Osteoblast (primary cell): ENCODE results near the gene CLTCL1. TPM values are rescaled to one million over a fixed set of nuclear protein-coding genes. Genes with fewer than 3 reads are reported as not detected.
"Not testable (repeated sequence)": the region's sequence is repeated elsewhere in the genome, so short reads cannot be mapped to it uniquely, and the experiment has no call there.

ENCODE experiments used
- DNase-seq: peaks from one replicate; pipeline ENCODE4 v3.0.0; 2011; ENCODE audit warnings: low spot score, mixed read lengths; ENCODE audit not compliant: insufficient read length; ENCODE audit errors: missing footprints
- H2AFZ ChIP-seq: 2 replicates; pipeline ENCODE4 v1.6.0; 2011; ENCODE audit warnings: mild to moderate bottlenecking, low read length
- H3K27ac ChIP-seq: 2 replicates; pipeline ENCODE4 v1.5.1; 2011; ENCODE audit warnings: mild to moderate bottlenecking, low read depth, low read length, moderate library complexity
- H3K27me3 ChIP-seq: 2 replicates; pipeline ENCODE4 v1.6.0; 2012; ENCODE audit warnings: mild to moderate bottlenecking, control low read depth, inconsistent platforms, low read length, moderate library complexity; ENCODE audit not compliant: insufficient read depth
- H3K36me3 ChIP-seq: 2 replicates; pipeline ENCODE4 v1.5.1; 2011; ENCODE audit warnings: mild to moderate bottlenecking, low read length, control low read depth, moderate library complexity; ENCODE audit not compliant: insufficient read depth
- H3K4me1 ChIP-seq: 2 replicates; pipeline ENCODE4 v1.5.1; 2011; ENCODE audit warnings: mild to moderate bottlenecking, low read length, control low read depth, moderate library complexity; ENCODE audit not compliant: insufficient read depth
- H3K4me2 ChIP-seq: 2 replicates; pipeline ENCODE4 v1.6.0; 2011; ENCODE audit warnings: mild to moderate bottlenecking, low read length; ENCODE audit not compliant: insufficient read depth
- H3K4me3 ChIP-seq: fragments of 200-600 bp; sonication (generic); 3 replicates; pipeline ENCODE4 v1.5.1; 2012; ENCODE audit warnings: mild to moderate bottlenecking, low read length, inconsistent platforms; ENCODE audit not compliant: insufficient read depth
- H3K79me2 ChIP-seq: 2 replicates; pipeline ENCODE4 v1.6.0; 2012; ENCODE audit warnings: mild to moderate bottlenecking, low read length, control low read depth, inconsistent platforms; ENCODE audit not compliant: insufficient read depth
- H3K9me3 ChIP-seq: 2 replicates; pipeline ENCODE4 v1.5.1; 2011; ENCODE audit warnings: low read depth, low read length, control low read depth
- H4K20me1 ChIP-seq: 2 replicates; pipeline ENCODE4 v1.6.0; 2012; ENCODE audit warnings: mild to moderate bottlenecking, low read length, control low read depth; ENCODE audit not compliant: insufficient read depth
- total RNA-seq: library from RNA; depleted of rRNA; stranded (reverse); fragments of >200 nt; gene quantifications from 2 replicates; pipeline ENCODE4 v1.2.3, GENCODE V29; 2012
- TF ChIP-seq, protein P1 (sequence below): IDR thresholded peaks from 2 replicates; pipeline ENCODE4 v1.5.1; 2011; ENCODE audit warnings: mild to moderate bottlenecking, low read depth, low read length, moderate library complexity; ENCODE audit errors: extremely low read depth

Gene CLTCL1
- total RNA-seq, 1 donor = 29.7 TPM

DNA sequence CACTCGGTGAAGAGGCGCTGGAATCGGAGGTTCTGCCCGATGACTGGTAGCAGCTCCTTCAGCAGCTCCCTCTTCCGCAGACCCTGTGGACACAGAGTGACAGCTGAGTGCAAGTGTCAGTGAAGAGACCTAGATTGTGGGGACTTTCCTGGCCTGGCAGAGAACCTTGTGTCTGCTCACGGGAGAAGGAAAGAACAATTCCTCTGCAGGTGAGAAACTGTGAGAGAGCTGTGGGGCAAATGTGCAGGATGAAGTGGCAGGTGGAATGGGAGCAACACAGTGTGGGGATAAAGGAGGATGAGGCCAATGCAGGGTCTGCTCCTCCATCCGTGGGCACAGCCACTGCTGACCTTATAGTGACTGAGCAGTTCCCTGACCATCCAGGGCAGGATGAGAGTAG lies 40.0 kb upstream of the CLTCL1 start:
- DNase-seq = no peak
- Histone ChIP-seq H2AFZ (no peak overlapping the region), H3K4me2 (no peak overlapping the region), H3K4me1 (no peaks in the 10 kb centered on the region), H4K20me1 (no peaks in the 10 kb centered on the region), H3K36me3 (peaks cover 54% of the 10 kb centered on the region), H3K9me3 (no peaks in the 10 kb centered on the region), H3K27ac (no peak overlapping the region), H3K4me3 (no peak overlapping the region), H3K79me2 (peaks cover 3% of the 10 kb centered on the region), H3K27me3 (no peaks in the 10 kb centered on the region)
- TF ChIP-seq, protein P1, sequence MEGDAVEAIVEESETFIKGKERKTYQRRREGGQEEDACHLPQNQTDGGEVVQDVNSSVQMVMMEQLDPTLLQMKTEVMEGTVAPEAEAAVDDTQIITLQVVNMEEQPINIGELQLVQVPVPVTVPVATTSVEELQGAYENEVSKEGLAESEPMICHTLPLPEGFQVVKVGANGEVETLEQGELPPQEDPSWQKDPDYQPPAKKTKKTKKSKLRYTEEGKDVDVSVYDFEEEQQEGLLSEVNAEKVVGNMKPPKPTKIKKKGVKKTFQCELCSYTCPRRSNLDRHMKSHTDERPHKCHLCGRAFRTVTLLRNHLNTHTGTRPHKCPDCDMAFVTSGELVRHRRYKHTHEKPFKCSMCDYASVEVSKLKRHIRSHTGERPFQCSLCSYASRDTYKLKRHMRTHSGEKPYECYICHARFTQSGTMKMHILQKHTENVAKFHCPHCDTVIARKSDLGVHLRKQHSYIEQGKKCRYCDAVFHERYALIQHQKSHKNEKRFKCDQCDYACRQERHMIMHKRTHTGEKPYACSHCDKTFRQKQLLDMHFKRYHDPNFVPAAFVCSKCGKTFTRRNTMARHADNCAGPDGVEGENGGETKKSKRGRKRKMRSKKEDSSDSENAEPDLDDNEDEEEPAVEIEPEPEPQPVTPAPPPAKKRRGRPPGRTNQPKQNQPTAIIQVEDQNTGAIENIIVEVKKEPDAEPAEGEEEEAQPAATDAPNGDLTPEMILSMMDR = no peak

DNA sequence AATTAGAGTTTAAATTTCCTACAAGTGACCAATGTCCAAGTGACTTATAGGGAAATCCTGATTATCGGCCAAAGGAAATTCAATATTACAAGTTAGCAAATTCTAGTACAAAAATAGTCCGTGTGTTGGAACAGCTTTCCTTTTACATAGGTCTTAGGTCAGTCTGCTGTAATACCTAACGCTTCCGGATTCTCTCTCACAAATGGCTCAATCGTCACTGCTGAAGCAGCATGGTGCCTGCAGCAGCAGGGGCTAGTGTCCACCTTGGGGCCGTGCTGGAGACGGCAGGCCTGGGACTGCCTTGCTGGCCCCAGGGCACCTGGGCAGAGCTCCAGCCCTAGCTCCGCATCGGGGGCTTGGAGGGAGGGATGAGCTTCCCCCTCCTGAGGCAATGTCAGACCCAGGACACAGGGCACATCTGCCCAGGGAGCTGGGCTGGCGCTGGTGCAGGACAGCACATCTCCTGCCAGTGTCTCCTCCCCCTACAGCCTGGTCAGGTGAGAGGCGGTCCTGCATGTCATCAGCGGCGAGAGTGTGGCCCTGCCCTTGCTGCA lies 39.4 kb upstream of the CLTCL1 start:
- H3K79me2 ChIP-seq = no peaks in the 10 kb centered on the region
- no peak overlapping the region for H3K27ac ChIP-seq
- H3K27me3 ChIP-seq = no peaks in the 10 kb centered on the region
- DNase-seq = no peak
- no peaks in the 10 kb centered on the region for H3K9me3 ChIP-seq
- no peaks in the 10 kb centered on the region for H4K20me1 ChIP-seq
- H2AFZ ChIP-seq = no peak overlapping the region
- peaks cover 48% of the 10 kb centered on the region for H3K36me3 ChIP-seq
- TF ChIP-seq, protein P1 = no peak
- no peak overlapping the region for H3K4me2 ChIP-seq
- H3K4me3 ChIP-seq = no peak overlapping the region
- no peaks in the 10 kb centered on the region for H3K4me1 ChIP-seq

DNA sequence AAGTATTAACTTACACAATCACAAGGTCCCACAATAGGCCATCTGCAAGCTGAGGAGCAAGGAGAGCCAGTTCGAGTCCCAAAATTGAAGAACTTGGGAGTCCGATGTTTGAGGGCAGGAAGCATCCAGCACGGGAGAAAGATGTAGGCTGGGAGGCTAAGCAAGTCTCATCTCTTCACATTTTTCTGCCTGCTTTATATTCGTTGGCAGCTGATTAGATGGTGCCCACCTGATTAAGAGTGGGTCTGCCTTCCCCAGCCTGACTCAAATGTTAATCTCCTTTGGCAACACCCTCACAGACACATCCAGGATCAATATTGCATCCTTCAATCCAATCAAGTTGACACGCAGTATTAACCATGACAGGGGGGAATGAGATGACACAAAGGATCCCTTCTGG lies 38.7 kb upstream of the CLTCL1 start:
- not testable (repeated sequence) for H3K4me3 ChIP-seq, DNase-seq, H2AFZ ChIP-seq, H3K79me2 ChIP-seq, H4K20me1 ChIP-seq, H3K4me1 ChIP-seq, H3K27ac ChIP-seq, H3K9me3 ChIP-seq, H3K4me2 ChIP-seq, H3K27me3 ChIP-seq
- H3K36me3 ChIP-seq = peaks cover 43% of the 10 kb centered on the region

DNA sequence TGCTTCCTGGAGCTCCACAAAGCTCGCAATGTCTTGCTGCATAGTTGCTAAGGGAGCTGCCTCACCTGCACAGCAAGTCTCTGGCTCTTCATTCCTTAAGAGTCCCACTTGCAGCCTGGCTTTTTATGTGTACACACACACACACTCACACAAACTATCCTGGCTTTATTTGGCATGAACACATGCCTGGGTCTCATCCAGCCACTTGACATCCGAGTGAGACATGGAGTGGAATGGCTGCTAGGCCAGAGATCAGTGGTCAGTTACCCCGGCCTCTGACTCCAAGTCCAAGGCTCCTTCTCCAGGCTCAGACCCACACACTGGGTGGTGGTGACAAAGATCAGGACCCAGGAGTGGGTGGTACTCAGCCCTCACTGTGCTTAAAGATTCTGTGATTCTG lies 37.9 kb upstream of the CLTCL1 start:
- Histone ChIP-seq H3K79me2 (no peaks in the 10 kb centered on the region), H3K4me3 (no peak overlapping the region), H3K27ac (no peak overlapping the region), H4K20me1 (no peaks in the 10 kb centered on the region), H3K4me2 (no peak overlapping the region), H3K27me3 (no peaks in the 10 kb centered on the region), H3K36me3 (peaks cover 38% of the 10 kb centered on the region), H2AFZ (no peak overlapping the region), H3K4me1 (peaks cover 3% of the 10 kb centered on the region), H3K9me3 (no peaks in the 10 kb centered on the region)
- TF ChIP-seq, protein P1 = no peak
- no peak for DNase-seq
